ENCODE results near the gene BANF1.

DNA sequence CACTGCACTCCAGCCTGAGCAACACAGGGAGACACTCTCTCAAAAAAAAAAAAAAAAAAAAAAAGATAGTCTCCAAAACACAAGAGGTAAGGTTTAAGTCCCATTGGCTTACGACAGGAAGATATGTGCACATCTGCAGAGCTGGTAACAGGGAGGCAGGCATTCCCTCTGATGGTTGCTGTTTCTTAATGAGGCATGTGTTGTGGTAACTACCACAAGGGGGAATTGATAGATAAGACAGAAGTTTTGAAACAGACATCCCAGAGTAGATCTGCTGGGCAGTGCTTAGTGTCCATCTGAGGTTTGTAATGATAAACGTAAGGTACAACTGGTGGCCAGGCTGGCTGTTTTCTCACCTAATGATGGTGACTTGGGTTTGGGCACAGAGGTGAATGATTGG lies 5.0 kb upstream of the BANF1 start:
- TF ChIP-seq, protein P1, sequence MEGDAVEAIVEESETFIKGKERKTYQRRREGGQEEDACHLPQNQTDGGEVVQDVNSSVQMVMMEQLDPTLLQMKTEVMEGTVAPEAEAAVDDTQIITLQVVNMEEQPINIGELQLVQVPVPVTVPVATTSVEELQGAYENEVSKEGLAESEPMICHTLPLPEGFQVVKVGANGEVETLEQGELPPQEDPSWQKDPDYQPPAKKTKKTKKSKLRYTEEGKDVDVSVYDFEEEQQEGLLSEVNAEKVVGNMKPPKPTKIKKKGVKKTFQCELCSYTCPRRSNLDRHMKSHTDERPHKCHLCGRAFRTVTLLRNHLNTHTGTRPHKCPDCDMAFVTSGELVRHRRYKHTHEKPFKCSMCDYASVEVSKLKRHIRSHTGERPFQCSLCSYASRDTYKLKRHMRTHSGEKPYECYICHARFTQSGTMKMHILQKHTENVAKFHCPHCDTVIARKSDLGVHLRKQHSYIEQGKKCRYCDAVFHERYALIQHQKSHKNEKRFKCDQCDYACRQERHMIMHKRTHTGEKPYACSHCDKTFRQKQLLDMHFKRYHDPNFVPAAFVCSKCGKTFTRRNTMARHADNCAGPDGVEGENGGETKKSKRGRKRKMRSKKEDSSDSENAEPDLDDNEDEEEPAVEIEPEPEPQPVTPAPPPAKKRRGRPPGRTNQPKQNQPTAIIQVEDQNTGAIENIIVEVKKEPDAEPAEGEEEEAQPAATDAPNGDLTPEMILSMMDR (IDR thresholded peaks at IDR 0.05), result no peak
- no peak for TF ChIP-seq POLR2AphosphoS5 (IDR thresholded peaks at IDR 0.05; ENCODE audit: insufficient read depth in 1 of 2, low read depth in 1 of 2)
- TF ChIP-seq POLR2A (IDR thresholded peaks at IDR 0.05), result no peak
